Upper lobe of right lung (tissue), 1 donor: ENCODE measurements around the gene FGFRL1. TPM values are rescaled to one million over a fixed set of nuclear protein-coding genes. Genes with fewer than 3 reads are reported as not detected.

ENCODE experiments used
- ATAC-seq: fragments of 200-7000 bp; cut with Tn5 transposase; one replicate; pipeline ENCODE4 v1.9.1; 2020; ENCODE audit warnings: mild to moderate bottlenecking, moderate library complexity
- DNase-seq: peaks from one replicate; pipeline ENCODE4 v3.0.0-alpha.2; 2020
- H3K27ac ChIP-seq: fragments of 200-600 bp; one replicate; pipeline ENCODE4 v1.8.0; 2022
- H3K27me3 ChIP-seq: fragments of 200-600 bp; one replicate; pipeline ENCODE4 v1.8.0; 2022; ENCODE audit warnings: mild to moderate bottlenecking
- H3K36me3 ChIP-seq: fragments of 200-600 bp; one replicate; pipeline ENCODE4 v1.8.0; 2022
- H3K4me1 ChIP-seq: fragments of 200-600 bp; one replicate; pipeline ENCODE4 v1.8.0; 2022
- H3K4me3 ChIP-seq: fragments of 200-600 bp; one replicate; pipeline ENCODE4 v1.8.0; 2022; ENCODE audit warnings: mild to moderate bottlenecking
- H3K9me3 ChIP-seq: fragments of 200-600 bp; one replicate; pipeline ENCODE4 v1.8.0; 2022
- CTCF ChIP-seq: fragments of 200-600 bp; IDR thresholded peaks from one replicate; pipeline ENCODE4 v1.8.0; 2022; ENCODE audit warnings: antibody characterized with exemption
- intact Hi-C: fragments of 100-400 bp; cut with DNase I; formaldehyde crosslinking; loops from one replicate; pipeline ENCODE4 v1.11.0; 2022
- total RNA-seq: library from RNA; stranded (reverse); fragmentation: NEBNext Ultra II Directional; extraction: Animal tissue kit (Norgen Biotek cat#: 25700); gene quantifications from one replicate; pipeline ENCODE4 v1.2.1, GENCODE V29; 2021
- donor health status: DM: no; HTN: yes; CAD: no; lungs with severe emphysema.

Gene FGFRL1
- total RNA-seq, 1 donor from 2014 or later, result 25.2 TPM

- peaks cover 10% of the 10 kb centered on the region for H3K4me1 ChIP-seq
- intact Hi-C loops, result no loop called here
- DNase-seq, result peak; percentile 46
- no peaks in the 10 kb centered on the region for H3K36me3 ChIP-seq
- H3K27me3 ChIP-seq, result peaks cover 37% of the 10 kb centered on the region
- H3K27ac ChIP-seq, result no peak overlapping the region
- TF ChIP-seq CTCF, result no peak
- H3K9me3 ChIP-seq, result no peaks in the 10 kb centered on the region
- H3K4me3 ChIP-seq, result no peak overlapping the region
- ATAC-seq, result no peak
Observed at GRCh38 chr4:1056671-1057402, 45.4 kb downstream of the FGFRL1 start.

- no peak for TF ChIP-seq CTCF
- Histone ChIP-seq H3K36me3 (no peaks in the 10 kb centered on the region), H3K4me3 (no peak overlapping the region), H3K27ac (no peak overlapping the region), H3K9me3 (no peaks in the 10 kb centered on the region), H3K27me3 (peaks cover 32% of the 10 kb centered on the region), H3K4me1 (peaks cover 10% of the 10 kb centered on the region)
- intact Hi-C loops, result no loop called here
- DNase-seq (peak; percentile 35), ATAC-seq (no peak)
Observed at GRCh38 chr4:1057403-1057745, 45.9 kb downstream of the FGFRL1 start.

- DNase-seq (peak; percentile 57), ATAC-seq (peak; percentile 34)
- Histone ChIP-seq H3K27me3 (peaks cover 30% of the 10 kb centered on the region), H3K9me3 (no peaks in the 10 kb centered on the region), H3K4me1 (peaks cover 10% of the 10 kb centered on the region), H3K36me3 (no peaks in the 10 kb centered on the region), H3K4me3 (no peak overlapping the region), H3K27ac (no peak overlapping the region)
- intact Hi-C loops, result no loop called here
- no peak for TF ChIP-seq CTCF
Observed at GRCh38 chr4:1058198-1058996, 47.0 kb downstream of the FGFRL1 start.

- Histone ChIP-seq H3K4me3 (no peak overlapping the region), H3K27ac (no peak overlapping the region), H3K9me3 (no peaks in the 10 kb centered on the region), H3K27me3 (peaks cover 30% of the 10 kb centered on the region), H3K4me1 (peaks cover 10% of the 10 kb centered on the region), H3K36me3 (no peaks in the 10 kb centered on the region)
- intact Hi-C loops, result no loop called here
- ATAC-seq (peak; percentile 8), DNase-seq (peak; percentile 60)
- no peak for TF ChIP-seq CTCF
Observed at GRCh38 chr4:1058997-1059665, 47.7 kb downstream of the FGFRL1 start.

GRCh38 chr4:1060121-1060520, 48.7 kb downstream of the FGFRL1 start:
- peaks cover 30% of the 10 kb centered on the region for H3K27me3 ChIP-seq
- H3K4me3 ChIP-seq, result no peak overlapping the region
- ATAC-seq, result no peak
- intact Hi-C loops, result no loop called here
- H3K4me1 ChIP-seq, result peaks cover 10% of the 10 kb centered on the region
- no peak for TF ChIP-seq CTCF
- no peaks in the 10 kb centered on the region for H3K9me3 ChIP-seq
- H3K27ac ChIP-seq, result no peak overlapping the region
- no peaks in the 10 kb centered on the region for H3K36me3 ChIP-seq
- no peak for DNase-seq
